ENCODE measurements around the gene USPL1. TPM values are rescaled to one million over a fixed set of nuclear protein-coding genes. Genes with fewer than 3 reads are reported as not detected.

Gene USPL1
- total RNA-seq, 1 experiment from 2014 or later: 10.7 TPM

- H3K4me3 ChIP-seq: no peak overlapping the region
- no peak for DNase-seq
- H3K9me2 ChIP-seq (ENCODE audit: insufficient read depth): no peaks in the 10 kb centered on the region
- H3K4me2 ChIP-seq: 0 out of 2 replicates have a peak overlapping the region, but pooled peaks have one; percentile 2
- no TSS peak for BruUV-seq (replicated peaks)
- no peaks in the 10 kb centered on the region for H4K20me1 ChIP-seq (ENCODE audit: insufficient read depth)
- H3F3A ChIP-seq (ENCODE audit: insufficient read depth, low read depth): peaks cover 21% of the 10 kb centered on the region; the same call in 1 of the 2 replicates
- H3K79me2 ChIP-seq (ENCODE audit: low read depth): no peaks in the 10 kb centered on the region
- intact Hi-C loops (cut with micrococcal nuclease; ENCODE audit: unreplicated experiment): no loop called here
- H3K4me1 ChIP-seq (replicated peaks; ENCODE audit: insufficient read depth): peaks cover 15% of the 10 kb centered on the region
- H2AFZ ChIP-seq: no peak overlapping the region
- ChIA-PET CTCF (interaction anchor here (0.7 kb wide), 1 partner anchor 359 kb away, joined by 3 read pairs; no protein-coding TSS in a partner anchor), POLR2A (ENCODE audit: unreplicated experiment) (interaction anchor here (0.7 kb wide), 1 partner anchor 362 kb away, joined by 8 read pairs; no protein-coding TSS in a partner anchor)
- no peaks in the 10 kb centered on the region for H3K27me3 ChIP-seq (ENCODE audit: insufficient read depth, low read depth)
- H3K27ac ChIP-seq: no peak overlapping the region
- no peaks in the 10 kb centered on the region for H3K36me3 ChIP-seq (ENCODE audit: low read depth)
- TF ChIP-seq, protein P1, sequence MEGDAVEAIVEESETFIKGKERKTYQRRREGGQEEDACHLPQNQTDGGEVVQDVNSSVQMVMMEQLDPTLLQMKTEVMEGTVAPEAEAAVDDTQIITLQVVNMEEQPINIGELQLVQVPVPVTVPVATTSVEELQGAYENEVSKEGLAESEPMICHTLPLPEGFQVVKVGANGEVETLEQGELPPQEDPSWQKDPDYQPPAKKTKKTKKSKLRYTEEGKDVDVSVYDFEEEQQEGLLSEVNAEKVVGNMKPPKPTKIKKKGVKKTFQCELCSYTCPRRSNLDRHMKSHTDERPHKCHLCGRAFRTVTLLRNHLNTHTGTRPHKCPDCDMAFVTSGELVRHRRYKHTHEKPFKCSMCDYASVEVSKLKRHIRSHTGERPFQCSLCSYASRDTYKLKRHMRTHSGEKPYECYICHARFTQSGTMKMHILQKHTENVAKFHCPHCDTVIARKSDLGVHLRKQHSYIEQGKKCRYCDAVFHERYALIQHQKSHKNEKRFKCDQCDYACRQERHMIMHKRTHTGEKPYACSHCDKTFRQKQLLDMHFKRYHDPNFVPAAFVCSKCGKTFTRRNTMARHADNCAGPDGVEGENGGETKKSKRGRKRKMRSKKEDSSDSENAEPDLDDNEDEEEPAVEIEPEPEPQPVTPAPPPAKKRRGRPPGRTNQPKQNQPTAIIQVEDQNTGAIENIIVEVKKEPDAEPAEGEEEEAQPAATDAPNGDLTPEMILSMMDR (conservative IDR thresholded peaks at IDR 0.05): no peak
- TF ChIP-seq EZH2 (IDR thresholded peaks at IDR 0.05; ENCODE audit: low read depth): no peak
- no peaks in the 10 kb centered on the region for H3K9me3 ChIP-seq (ENCODE audit: insufficient read depth, low read depth)
These were observed 68.3 kb downstream of the USPL1 start for GRCh38 chr13:30685987-30686386.

GRCh38 chr13:30687601-30688000 is 69.9 kb downstream of the USPL1 start:
- DNase-seq: no peak
- no peaks in the 10 kb centered on the region for H4K20me1 ChIP-seq (ENCODE audit: insufficient read depth)
- no peaks in the 10 kb centered on the region for H3K9me2 ChIP-seq (ENCODE audit: insufficient read depth)
- no peaks in the 10 kb centered on the region for H3K9me3 ChIP-seq (ENCODE audit: insufficient read depth, low read depth)
- POLR2A ChIA-PET (ENCODE audit: unreplicated experiment): no interaction called here
- intact Hi-C loops (cut with micrococcal nuclease; ENCODE audit: unreplicated experiment): no loop called here
- H2AFZ ChIP-seq: no peak overlapping the region
- H3K4me3 ChIP-seq: no peak overlapping the region
- CTCF ChIA-PET: no interaction called here
- no peaks in the 10 kb centered on the region for H3K79me2 ChIP-seq (ENCODE audit: low read depth)
- H3K4me2 ChIP-seq: no peak overlapping the region
- H3K4me1 ChIP-seq (replicated peaks; ENCODE audit: insufficient read depth): peaks cover 17% of the 10 kb centered on the region
- no peaks in the 10 kb centered on the region for H3K27me3 ChIP-seq (ENCODE audit: insufficient read depth, low read depth)
- H3K36me3 ChIP-seq (ENCODE audit: low read depth): no peaks in the 10 kb centered on the region
- H3K27ac ChIP-seq: no peak overlapping the region
- H3F3A ChIP-seq (ENCODE audit: insufficient read depth, low read depth): peaks cover 16% of the 10 kb centered on the region; the same call in 1 of the 2 replicates
- no TSS peak for BruUV-seq (replicated peaks)
- no peak for TF ChIP-seq EZH2 (IDR thresholded peaks at IDR 0.05; ENCODE audit: low read depth)
- TF ChIP-seq, protein P1 (conservative IDR thresholded peaks at IDR 0.05): no peak

- no peak for TF ChIP-seq EZH2 (IDR thresholded peaks at IDR 0.05; ENCODE audit: low read depth)
- TF ChIP-seq, protein P1 (conservative IDR thresholded peaks at IDR 0.05): no peak
- no TSS peak for BruUV-seq (replicated peaks)
- no peak for DNase-seq
- H4K20me1 ChIP-seq (ENCODE audit: insufficient read depth): no peaks in the 10 kb centered on the region
- no peaks in the 10 kb centered on the region for H3K27me3 ChIP-seq (ENCODE audit: insufficient read depth, low read depth)
- intact Hi-C loops (cut with micrococcal nuclease; ENCODE audit: unreplicated experiment): no loop called here
- H2AFZ ChIP-seq: no peak overlapping the region
- H3K79me2 ChIP-seq (ENCODE audit: low read depth): no peaks in the 10 kb centered on the region
- POLR2A ChIA-PET (ENCODE audit: unreplicated experiment): no interaction called here
- H3K4me1 ChIP-seq (replicated peaks; ENCODE audit: insufficient read depth): peaks cover 17% of the 10 kb centered on the region
- H3K9me2 ChIP-seq (ENCODE audit: insufficient read depth): no peaks in the 10 kb centered on the region
- H3K4me2 ChIP-seq: peak overlapping the region; percentile 80
- peaks cover 16% of the 10 kb centered on the region; the same call in 1 of the 2 replicates for H3F3A ChIP-seq (ENCODE audit: insufficient read depth, low read depth)
- CTCF ChIA-PET: no interaction called here
- H3K36me3 ChIP-seq (ENCODE audit: low read depth): no peaks in the 10 kb centered on the region
- H3K9me3 ChIP-seq (ENCODE audit: insufficient read depth, low read depth): no peaks in the 10 kb centered on the region
- H3K27ac ChIP-seq: no peak overlapping the region
- peak overlapping the region; percentile 54; the same call in 1 of the 2 replicates for H3K4me3 ChIP-seq
These were observed 72.0 kb downstream of the USPL1 start for GRCh38 chr13:30689752-30690151.
